ENCODE data around the gene FOSL1. TPM values are rescaled to one million over a fixed set of nuclear protein-coding genes. Genes with fewer than 3 reads are reported as not detected.

FOSL1 gene
- total RNA-seq, 2 experiments from 2014 or later = 11.1 to 11.3 TPM

GRCh38 chr11:65911682-65912568, 11.7 kb upstream of the FOSL1 start:
- Mint-ChIP-seq H3K9me3 (ENCODE audit: low read depth) (no peaks in the 10 kb centered on the region), H3K4me3 (no peak overlapping the region), H3K4me1 (peaks cover 18% of the 10 kb centered on the region), H3K27ac (no peak overlapping the region), H3K36me3 (ENCODE audit: low read depth) (no peaks in the 10 kb centered on the region), H3K27me3 (peaks cover 2% of the 10 kb centered on the region)
- POLR2A ChIA-PET = interaction anchor here (0.6 kb wide), 1 partner anchor 66 kb away, joined by 3 read pairs; no protein-coding TSS in a partner anchor
- DNase-seq (no peak), ATAC-seq (no peak)
- CTCF ChIA-PET = interaction anchor here (0.6 to 1.3 kb wide), 4 partner anchors 10 to 142 kb away, joined by 3 to 10 read pairs (median 4); partner anchors contain the start of gene FOSL1
- intact Hi-C loops (cut with DNase I, micrococcal nuclease) = no loop called here

DNA sequence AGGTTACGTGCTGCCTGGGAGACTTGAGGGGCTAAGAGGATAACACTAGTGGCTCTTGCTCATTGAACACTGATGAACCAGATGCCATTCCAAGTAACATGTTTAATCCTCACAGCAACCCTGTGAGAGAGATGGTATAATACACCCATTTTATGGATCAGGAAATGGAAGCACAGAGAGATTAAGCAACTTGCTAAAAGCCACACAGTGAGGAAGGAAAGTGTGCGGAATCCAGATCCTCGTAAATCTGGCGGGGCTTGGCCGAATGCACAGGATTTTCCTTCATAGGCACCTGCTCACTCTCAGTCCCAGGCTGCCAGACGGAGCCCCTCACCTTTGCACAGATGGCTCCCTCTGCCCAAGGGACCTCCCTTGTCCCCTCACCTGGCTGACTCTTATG, 7.7 kb upstream of the FOSL1 start:
- ATAC-seq = no peak

DNA sequence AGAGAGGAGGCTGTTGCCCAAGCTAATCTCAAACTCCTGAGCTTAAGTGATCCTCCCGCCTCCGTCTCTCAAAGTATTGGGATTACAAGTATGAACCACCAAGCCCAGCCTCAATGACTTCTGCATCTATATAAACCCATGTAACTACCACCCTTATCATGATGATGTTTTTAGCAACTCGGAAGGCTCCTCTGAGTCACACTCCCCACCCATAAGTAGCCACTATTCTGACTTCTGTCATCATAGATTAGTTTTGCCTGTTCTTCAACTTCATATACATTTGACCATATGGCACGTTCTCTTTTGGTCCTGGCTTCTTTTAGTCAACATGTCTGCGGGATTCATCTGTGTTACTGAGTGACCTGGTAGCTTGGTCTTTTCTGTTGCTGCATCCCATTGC, 6.4 kb upstream of the FOSL1 start:
- POLR2A ChIA-PET = interaction anchor here (0.6 kb wide), 1 partner anchor 113 kb away, joined by 3 read pairs; no protein-coding TSS in a partner anchor
- DNase-seq = no peak

More for the DNA sequence above, 7.7 kb upstream of the FOSL1 start:
- Mint-ChIP-seq H3K9me3 (ENCODE audit: low read depth) (no peaks in the 10 kb centered on the region), H3K27ac (no peak overlapping the region), H3K27me3 (peaks cover 2% of the 10 kb centered on the region), H3K4me1 (peaks cover 3% of the 10 kb centered on the region), H3K4me3 (no peak overlapping the region), H3K36me3 (ENCODE audit: low read depth) (no peaks in the 10 kb centered on the region)
- POLR2A ChIA-PET = no interaction called here
- intact Hi-C loops (cut with DNase I, micrococcal nuclease) = no loop called here
- CTCF ChIA-PET = interaction anchor here (1.2 to 2.1 kb wide), 4 partner anchors 10 to 114 kb away, joined by 4 to 7 read pairs (median 6); partner anchors contain the start of gene CCDC85B
- no peak for DNase-seq

DNA sequence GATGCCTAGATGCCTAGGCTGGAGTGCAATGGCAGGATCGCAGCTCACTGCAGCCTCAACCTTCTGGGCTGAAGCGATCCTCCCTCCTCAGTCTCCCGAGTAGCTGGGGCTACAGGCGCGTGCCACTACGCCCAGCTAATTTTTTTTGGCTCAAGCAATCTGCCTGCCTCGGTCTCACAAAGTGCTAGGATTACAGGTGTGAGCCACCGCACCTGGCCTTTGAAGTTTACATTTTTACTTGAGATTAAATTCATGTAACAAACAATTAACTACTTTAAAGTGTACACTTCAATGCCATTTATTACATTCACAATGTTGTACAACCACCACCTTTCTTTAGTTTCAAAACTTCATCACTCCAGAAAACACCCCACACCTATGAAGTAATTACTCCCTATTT, 3.5 kb upstream of the FOSL1 start:
- Mint-ChIP-seq H3K36me3 (ENCODE audit: low read depth) (peaks cover 3% of the 10 kb centered on the region), H3K4me3 (no peak overlapping the region), H3K9me3 (ENCODE audit: low read depth) (no peaks in the 10 kb centered on the region), H3K4me1 (peaks cover 9% of the 10 kb centered on the region), H3K27ac (no peak overlapping the region), H3K27me3 (peaks cover 4% of the 10 kb centered on the region)
- ChIA-PET CTCF (no interaction called here), POLR2A (no interaction called here)
- DNase-seq = no peak
- intact Hi-C loops (cut with DNase I, micrococcal nuclease) = no loop called here
- no peak for ATAC-seq

More for the DNA sequence above, 6.4 kb upstream of the FOSL1 start:
- intact Hi-C loops (cut with DNase I, micrococcal nuclease) = no loop called here
- no peak for ATAC-seq
- no peaks in the 10 kb centered on the region for H3K36me3 Mint-ChIP-seq (ENCODE audit: low read depth)
- peaks cover 6% of the 10 kb centered on the region for H3K27me3 Mint-ChIP-seq
- H3K27ac Mint-ChIP-seq = no peak overlapping the region
- CTCF ChIA-PET = interaction anchor here (0.6 to 2.1 kb wide), 6 partner anchors 16 to 554 kb away, joined by 3 to 6 read pairs (median 4); partner anchors contain the start of genes CCDC85B and FIBP
- H3K4me1 Mint-ChIP-seq = peaks cover 10% of the 10 kb centered on the region
- H3K9me3 Mint-ChIP-seq (ENCODE audit: low read depth) = no peaks in the 10 kb centered on the region
- H3K4me3 Mint-ChIP-seq = no peak overlapping the region

DNA sequence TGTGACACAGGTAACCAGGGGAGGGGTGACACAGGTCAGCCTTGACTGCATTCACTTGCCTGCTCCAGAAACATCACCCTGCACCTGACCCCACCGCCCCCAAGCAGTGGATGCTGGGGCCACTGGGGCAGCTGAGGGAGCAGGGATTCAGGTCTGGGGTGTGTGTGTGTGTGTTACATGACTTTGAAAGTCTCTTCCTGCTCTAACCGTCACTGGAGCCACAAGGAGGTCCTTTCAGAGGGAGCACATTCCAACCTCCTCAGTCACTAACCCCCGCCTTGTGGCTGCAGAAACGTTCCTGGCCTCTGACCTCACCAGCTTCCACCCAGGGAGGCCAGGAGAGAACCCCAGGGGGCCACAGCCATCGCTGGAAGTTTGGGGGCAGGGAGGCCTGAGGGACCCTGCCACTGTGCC, 2.9 kb upstream of the FOSL1 start:
- intact Hi-C loops (cut with DNase I, micrococcal nuclease) = no loop called here
- Mint-ChIP-seq H3K27me3 (peaks cover 4% of the 10 kb centered on the region), H3K9me3 (ENCODE audit: low read depth) (no peaks in the 10 kb centered on the region), H3K4me3 (no peak overlapping the region), H3K4me1 (peaks cover 11% of the 10 kb centered on the region), H3K27ac (no peak overlapping the region), H3K36me3 (ENCODE audit: low read depth) (peaks cover 5% of the 10 kb centered on the region)
- DNase-seq (no peak), ATAC-seq (no peak)
- POLR2A ChIA-PET = interaction anchor here (5.1 kb wide), 1 partner anchor 13 kb away, joined by 59 read pairs; the partner anchor contains the start of genes CCDC85B and FIBP
- CTCF ChIA-PET = interaction anchor here (3.0 to 7.8 kb wide), 2 partner anchors 16 to 44 kb away, joined by 13 to 113 read pairs; partner anchors contain the start of genes CCDC85B, FIBP and MUS81

DNA sequence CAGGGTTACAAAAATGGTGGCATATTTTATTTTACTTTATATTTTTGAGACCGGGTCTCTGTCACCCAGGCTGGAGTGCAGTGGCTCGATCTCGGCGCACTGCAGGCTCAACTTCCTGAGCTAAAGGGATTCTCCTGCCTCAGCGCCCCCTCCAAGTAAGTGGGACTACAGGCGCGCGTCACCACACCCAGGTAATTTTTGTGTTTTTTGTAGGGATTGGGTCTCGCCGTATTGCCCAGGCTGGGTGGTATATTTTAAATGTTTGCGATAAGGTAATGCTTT, 652 bp upstream of the FOSL1 start:
- Mint-ChIP-seq H3K27ac (no peak overlapping the region), H3K4me1 (peaks cover 30% of the 10 kb centered on the region), H3K9me3 (ENCODE audit: low read depth) (no peaks in the 10 kb centered on the region), H3K27me3 (peaks cover 4% of the 10 kb centered on the region), H3K4me3 (peak overlapping the region; percentile 75), H3K36me3 (ENCODE audit: low read depth) (peaks cover 20% of the 10 kb centered on the region)
- ATAC-seq = no peak
- CTCF ChIA-PET = interaction anchor here (0.9 to 7.8 kb wide), 8 partner anchors 8 to 121 kb away, joined by 3 to 113 read pairs (median 4); partner anchors contain the start of genes CCDC85B, FIBP and MUS81
- no peak for DNase-seq
- intact Hi-C loops (cut with DNase I, micrococcal nuclease) = loop anchor here (1.0 kb wide), 8 partner anchors 11 to 411 kb away; partner anchors contain the start of genes C11orf68 (in 2 of the 2), CCDC85B (in 2 of the 2), DRAP1 (in 2 of the 2) and BANF1 (in 1 of the 2)
- POLR2A ChIA-PET = interaction anchor here (0.6 to 5.1 kb wide), 3 partner anchors 11 to 892 kb away, joined by 3 to 59 read pairs (median 5); partner anchors contain the start of genes CCDC85B and FIBP

DNA sequence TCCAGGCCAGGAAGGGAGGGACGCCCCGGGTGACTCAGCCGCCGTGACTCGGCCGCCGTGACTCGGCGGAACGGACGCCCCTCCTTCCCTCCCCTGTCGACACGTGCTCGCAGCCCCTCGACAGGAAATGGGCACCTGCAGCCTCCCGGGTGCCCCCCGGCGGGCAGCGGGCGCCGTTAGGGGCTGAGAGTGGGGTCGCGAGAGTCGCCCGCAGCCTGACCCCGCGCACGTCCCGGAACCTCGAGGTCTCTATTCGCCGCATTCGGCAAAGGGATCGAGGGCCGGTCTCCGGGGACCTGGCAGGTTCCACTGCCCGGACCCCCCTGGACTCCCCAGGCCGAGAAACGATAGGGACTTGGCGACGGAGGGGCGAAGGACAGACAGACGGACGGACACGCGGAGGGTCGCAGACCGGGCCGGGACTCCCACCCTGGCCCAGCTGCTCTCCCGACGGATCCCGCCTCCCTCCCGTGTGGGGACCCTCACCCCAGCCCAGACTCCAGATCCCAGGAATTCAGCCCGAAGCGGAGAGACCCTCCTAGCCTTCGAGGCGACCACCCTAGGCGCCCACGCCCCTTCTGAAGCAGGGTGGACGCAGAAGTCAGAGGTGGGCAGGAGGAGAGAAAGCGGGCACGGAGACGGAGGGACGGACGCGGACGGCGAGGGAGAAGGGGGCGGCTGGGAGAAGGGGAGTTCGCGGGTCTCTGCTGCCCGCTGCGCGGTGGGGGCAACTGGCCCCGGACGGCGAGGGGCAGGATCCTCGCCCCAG, 648 bp downstream of the FOSL1 start:
- ChIA-PET POLR2A (interaction anchor here (1.0 to 5.1 kb wide), 2 partner anchors 9 to 18 kb away, joined by 3 to 59 read pairs; partner anchors contain the start of genes CCDC85B and FIBP), CTCF (interaction anchor here (1.0 to 7.8 kb wide), 4 partner anchors 12 to 48 kb away, joined by 3 to 113 read pairs (median 4); partner anchors contain the start of genes CCDC85B and FIBP)
- H3K27me3 Mint-ChIP-seq = peaks cover 4% of the 10 kb centered on the region
- peak; percentile 89 for DNase-seq
- peak; percentile 36 for ATAC-seq
- no peaks in the 10 kb centered on the region for H3K9me3 Mint-ChIP-seq (ENCODE audit: low read depth)
- peak overlapping the region; percentile 78 for H3K27ac Mint-ChIP-seq
- H3K4me1 Mint-ChIP-seq = peaks cover 39% of the 10 kb centered on the region
- H3K36me3 Mint-ChIP-seq (ENCODE audit: low read depth) = peaks cover 28% of the 10 kb centered on the region
- H3K4me3 Mint-ChIP-seq = peak overlapping the region; percentile 75
- intact Hi-C loops (cut with DNase I, micrococcal nuclease) = loop anchor here (1.0 to 10.0 kb wide), 9 partner anchors 9 to 475 kb away; partner anchors contain the start of genes C11orf68 (in 2 of the 2), CCDC85B (in 2 of the 2), DRAP1 (in 2 of the 2) and BANF1 (in 1 of the 2)

GRCh38 chr11:65898656-65899355, 1.4 kb downstream of the FOSL1 start:
- H3K27ac Mint-ChIP-seq = peak overlapping the region; percentile 80
- H3K9me3 Mint-ChIP-seq (ENCODE audit: low read depth) = no peaks in the 10 kb centered on the region
- ATAC-seq = no peak
- CTCF ChIA-PET = interaction anchor here (0.6 to 7.8 kb wide), 5 partner anchors 12 to 369 kb away, joined by 3 to 113 read pairs (median 3); partner anchors contain the start of genes CCDC85B and FIBP
- DNase-seq = no peak
- intact Hi-C loops (cut with DNase I, micrococcal nuclease) = loop anchor here in 1 of 2 experiments (10.0 kb wide), 1 partner anchor 474 kb away; the partner anchor contains the start of gene NEAT1
- POLR2A ChIA-PET = interaction anchor here (5.1 kb wide), 1 partner anchor 9 kb away, joined by 59 read pairs; the partner anchor contains the start of genes CCDC85B and FIBP
- H3K4me3 Mint-ChIP-seq = peak overlapping the region; percentile 75
- H3K27me3 Mint-ChIP-seq = peaks cover 4% of the 10 kb centered on the region
- H3K36me3 Mint-ChIP-seq (ENCODE audit: low read depth) = peaks cover 34% of the 10 kb centered on the region
- peaks cover 47% of the 10 kb centered on the region for H3K4me1 Mint-ChIP-seq

DNA sequence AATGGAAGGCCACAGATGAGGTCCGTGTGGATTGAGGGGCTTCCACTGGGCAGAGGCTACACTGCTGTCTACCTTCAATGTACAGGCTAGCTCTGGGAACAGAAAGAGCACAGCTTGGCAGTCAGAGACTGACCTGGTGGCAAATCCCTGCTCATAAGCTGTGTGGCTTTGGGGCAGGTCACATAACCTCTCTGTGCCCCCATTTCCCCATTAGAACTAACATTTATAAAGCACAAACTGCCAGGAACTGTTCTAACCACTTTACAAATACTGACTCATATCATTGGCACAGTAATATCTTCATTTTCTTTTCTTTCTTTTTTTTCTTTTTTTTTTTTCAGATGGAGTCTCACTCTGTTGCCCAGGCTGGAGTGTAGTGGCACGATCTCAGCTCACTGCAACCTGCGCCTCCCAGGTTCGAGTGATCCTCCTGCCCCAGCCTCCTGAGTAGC, 3.1 kb downstream of the FOSL1 start:
- H3K27me3 Mint-ChIP-seq = peaks cover 2% of the 10 kb centered on the region
- H3K9me3 Mint-ChIP-seq (ENCODE audit: low read depth) = no peaks in the 10 kb centered on the region
- intact Hi-C loops (cut with DNase I, micrococcal nuclease) = loop anchor here in 1 of 2 experiments (10.0 kb wide), 1 partner anchor 472 kb away; the partner anchor contains the start of gene NEAT1
- ChIA-PET POLR2A (interaction anchor here (0.9 kb wide), 1 partner anchor 9 kb away, joined by 3 read pairs; no protein-coding TSS in a partner anchor), CTCF (interaction anchor here (0.6 to 7.8 kb wide), 6 partner anchors 10 to 185 kb away, joined by 3 to 113 read pairs (median 3); partner anchors contain the start of genes CCDC85B and FIBP)
- ATAC-seq = no peak
- H3K4me1 Mint-ChIP-seq = peaks cover 60% of the 10 kb centered on the region
- no peak for DNase-seq
- no peak overlapping the region for H3K27ac Mint-ChIP-seq
- peaks cover 43% of the 10 kb centered on the region for H3K36me3 Mint-ChIP-seq (ENCODE audit: low read depth)
- peak overlapping the region; percentile 49 for H3K4me3 Mint-ChIP-seq

All from activated CD4-positive, alpha-beta T cell treated with anti-CD3 and anti-CD28 coated beads for 36 hours (primary cell).